ENCODE measurements around the gene CFTR. TPM values are rescaled to one million over a fixed set of nuclear protein-coding genes. Genes with fewer than 3 reads are reported as not detected.

CFTR gene
- total RNA-seq, 1 donor from 2014 or later: 0.06 TPM

DNA sequence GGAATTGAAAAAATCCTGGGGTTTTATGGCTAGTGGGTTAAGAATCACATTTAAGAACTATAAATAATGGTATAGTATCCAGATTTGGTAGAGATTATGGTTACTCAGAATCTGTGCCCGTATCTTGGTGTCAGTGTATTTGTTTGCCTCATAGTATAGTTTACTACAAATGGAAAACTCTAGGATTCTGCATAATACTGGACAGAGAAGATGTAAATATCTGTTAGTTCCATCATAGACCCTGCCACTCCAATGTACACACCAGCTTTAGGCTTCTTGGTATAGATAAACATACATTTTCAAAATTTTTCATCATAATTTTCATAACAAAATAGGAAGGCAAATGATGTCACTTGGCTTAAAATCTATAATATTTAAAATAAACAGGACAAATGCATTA is 108.1 kb downstream of the CFTR start:
- H3K4me3 ChIP-seq: no peak overlapping the region
- H3K9me3 Mint-ChIP-seq: peaks cover 11% of the 10 kb centered on the region
- no peaks in the 10 kb centered on the region for H3K79me2 ChIP-seq (ENCODE audit: low read depth)
- H3K4me3 Mint-ChIP-seq: no peak overlapping the region
- no peak overlapping the region for H3K27ac ChIP-seq
- H3K4me1 ChIP-seq: no peaks in the 10 kb centered on the region
- H2AFZ ChIP-seq (replicated peaks): no peak overlapping the region
- H4K20me1 ChIP-seq (ENCODE audit: low read depth): no peaks in the 10 kb centered on the region
- H3K4me2 ChIP-seq: no peak overlapping the region
- no peaks in the 10 kb centered on the region for H3K9me3 ChIP-seq (ENCODE audit: low read depth)
- no peaks in the 10 kb centered on the region for H3K36me3 ChIP-seq
- H3K36me3 Mint-ChIP-seq: no peaks in the 10 kb centered on the region
- no peaks in the 10 kb centered on the region for H3K27me3 ChIP-seq
- peaks cover 2% of the 10 kb centered on the region for H3K27me3 Mint-ChIP-seq (ENCODE audit: insufficient read depth, low read depth)
- no peaks in the 10 kb centered on the region for H3K4me1 Mint-ChIP-seq
- no peaks in the 10 kb centered on the region for H3F3A ChIP-seq (ENCODE audit: low read depth)
- no peak overlapping the region for H3K9ac ChIP-seq
- TF ChIP-seq, protein P1, sequence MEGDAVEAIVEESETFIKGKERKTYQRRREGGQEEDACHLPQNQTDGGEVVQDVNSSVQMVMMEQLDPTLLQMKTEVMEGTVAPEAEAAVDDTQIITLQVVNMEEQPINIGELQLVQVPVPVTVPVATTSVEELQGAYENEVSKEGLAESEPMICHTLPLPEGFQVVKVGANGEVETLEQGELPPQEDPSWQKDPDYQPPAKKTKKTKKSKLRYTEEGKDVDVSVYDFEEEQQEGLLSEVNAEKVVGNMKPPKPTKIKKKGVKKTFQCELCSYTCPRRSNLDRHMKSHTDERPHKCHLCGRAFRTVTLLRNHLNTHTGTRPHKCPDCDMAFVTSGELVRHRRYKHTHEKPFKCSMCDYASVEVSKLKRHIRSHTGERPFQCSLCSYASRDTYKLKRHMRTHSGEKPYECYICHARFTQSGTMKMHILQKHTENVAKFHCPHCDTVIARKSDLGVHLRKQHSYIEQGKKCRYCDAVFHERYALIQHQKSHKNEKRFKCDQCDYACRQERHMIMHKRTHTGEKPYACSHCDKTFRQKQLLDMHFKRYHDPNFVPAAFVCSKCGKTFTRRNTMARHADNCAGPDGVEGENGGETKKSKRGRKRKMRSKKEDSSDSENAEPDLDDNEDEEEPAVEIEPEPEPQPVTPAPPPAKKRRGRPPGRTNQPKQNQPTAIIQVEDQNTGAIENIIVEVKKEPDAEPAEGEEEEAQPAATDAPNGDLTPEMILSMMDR (IDR thresholded peaks at IDR 0.05): no peak
- TF ChIP-seq EZH2 (IDR thresholded peaks at IDR 0.05): no peak
- TF ChIP-seq EZH2phosphoT487 (IDR thresholded peaks at IDR 0.05): no peak
- no peak for DNase-seq (ENCODE audit: low spot score)
- H3K27ac Mint-ChIP-seq: no peak overlapping the region

DNA sequence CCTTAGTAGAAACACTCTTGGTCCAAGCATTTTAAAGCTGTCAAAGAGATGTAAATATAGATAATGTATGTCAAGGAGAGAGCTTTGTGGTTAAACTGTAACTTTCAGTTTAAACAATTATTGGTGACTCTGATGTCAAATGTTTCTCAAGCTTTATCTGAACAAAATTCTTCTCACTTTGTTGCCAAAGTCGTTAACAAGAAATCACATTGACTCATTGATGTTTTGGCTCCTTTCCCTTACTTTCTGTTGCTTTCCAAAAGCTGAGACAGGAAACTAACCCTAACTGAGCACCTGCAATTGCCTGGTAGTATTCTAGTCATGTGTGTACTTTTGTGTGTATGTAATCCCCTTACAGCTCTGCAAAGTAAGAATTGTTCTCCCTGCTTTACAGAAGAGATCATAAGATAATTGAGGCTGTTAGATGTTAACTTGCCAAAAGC is 108.5 kb downstream of the CFTR start:
- Histone ChIP-seq H3K4me1 (no peaks in the 10 kb centered on the region), H3K9me3 (ENCODE audit: low read depth) (no peaks in the 10 kb centered on the region), H3K27ac (no peak overlapping the region), H3K4me3 (no peak overlapping the region), H3K36me3 (no peaks in the 10 kb centered on the region), H3K9ac (no peak overlapping the region), H3F3A (ENCODE audit: low read depth) (no peaks in the 10 kb centered on the region), H2AFZ (replicated peaks) (no peak overlapping the region), H3K79me2 (ENCODE audit: low read depth) (no peaks in the 10 kb centered on the region), H4K20me1 (ENCODE audit: low read depth) (no peaks in the 10 kb centered on the region), H3K4me2 (no peak overlapping the region), H3K27me3 (no peaks in the 10 kb centered on the region)
- DNase-seq (ENCODE audit: low spot score): no peak
- no peaks in the 10 kb centered on the region for H3K36me3 Mint-ChIP-seq
- H3K27me3 Mint-ChIP-seq (ENCODE audit: insufficient read depth, low read depth): peaks cover 2% of the 10 kb centered on the region
- H3K4me3 Mint-ChIP-seq: no peak overlapping the region
- TF ChIP-seq EZH2 (IDR thresholded peaks at IDR 0.05) (no peak), EZH2phosphoT487 (IDR thresholded peaks at IDR 0.05) (no peak)
- TF ChIP-seq, protein P1 (IDR thresholded peaks at IDR 0.05): no peak
- H3K27ac Mint-ChIP-seq: no peak overlapping the region
- H3K9me3 Mint-ChIP-seq: peaks cover 11% of the 10 kb centered on the region
- H3K4me1 Mint-ChIP-seq: no peaks in the 10 kb centered on the region

DNA sequence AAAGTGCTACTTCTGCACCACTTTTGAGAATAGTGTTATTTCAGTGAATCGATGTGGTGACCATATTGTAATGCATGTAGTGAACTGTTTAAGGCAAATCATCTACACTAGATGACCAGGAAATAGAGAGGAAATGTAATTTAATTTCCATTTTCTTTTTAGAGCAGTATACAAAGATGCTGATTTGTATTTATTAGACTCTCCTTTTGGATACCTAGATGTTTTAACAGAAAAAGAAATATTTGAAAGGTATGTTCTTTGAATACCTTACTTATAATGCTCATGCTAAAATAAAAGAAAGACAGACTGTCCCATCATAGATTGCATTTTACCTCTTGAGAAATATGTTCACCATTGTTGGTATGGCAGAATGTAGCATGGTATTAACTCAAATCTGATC is 110.4 kb downstream of the CFTR start:
- Mint-ChIP-seq H3K9me3 (no peaks in the 10 kb centered on the region), H3K36me3 (no peaks in the 10 kb centered on the region), H3K27me3 (ENCODE audit: insufficient read depth, low read depth) (no peaks in the 10 kb centered on the region), H3K4me3 (no peak overlapping the region), H3K4me1 (no peaks in the 10 kb centered on the region), H3K27ac (no peak overlapping the region)
- Histone ChIP-seq H3K27ac (no peak overlapping the region), H3F3A (ENCODE audit: low read depth) (no peaks in the 10 kb centered on the region), H3K4me2 (no peak overlapping the region), H3K27me3 (no peaks in the 10 kb centered on the region), H3K79me2 (ENCODE audit: low read depth) (no peaks in the 10 kb centered on the region), H3K4me1 (no peaks in the 10 kb centered on the region), H4K20me1 (ENCODE audit: low read depth) (no peaks in the 10 kb centered on the region), H3K9ac (no peak overlapping the region), H2AFZ (replicated peaks) (no peak overlapping the region), H3K9me3 (ENCODE audit: low read depth) (no peaks in the 10 kb centered on the region), H3K36me3 (no peaks in the 10 kb centered on the region), H3K4me3 (no peak overlapping the region)
- no peak for TF ChIP-seq EZH2phosphoT487 (IDR thresholded peaks at IDR 0.05)
- TF ChIP-seq, protein P1 (IDR thresholded peaks at IDR 0.05): no peak
- TF ChIP-seq EZH2 (IDR thresholded peaks at IDR 0.05): no peak
- DNase-seq (ENCODE audit: low spot score): no peak

All from neural progenitor cell (in vitro differentiated cells).